GM18861 (cell line): ENCODE results near the gene GIGYF2.
"Not testable (repeated sequence)": the region's sequence is repeated elsewhere in the genome, so short reads cannot be mapped to it uniquely, and the experiment has no call there.

Experiments
- ATAC-seq: cut with Tn5 transposase; IDR thresholded peaks from one replicate; pipeline ENCODE4 v1.9.1; 2021; ENCODE audit not compliant: unreplicated experiment

GIGYF2 gene

DNA sequence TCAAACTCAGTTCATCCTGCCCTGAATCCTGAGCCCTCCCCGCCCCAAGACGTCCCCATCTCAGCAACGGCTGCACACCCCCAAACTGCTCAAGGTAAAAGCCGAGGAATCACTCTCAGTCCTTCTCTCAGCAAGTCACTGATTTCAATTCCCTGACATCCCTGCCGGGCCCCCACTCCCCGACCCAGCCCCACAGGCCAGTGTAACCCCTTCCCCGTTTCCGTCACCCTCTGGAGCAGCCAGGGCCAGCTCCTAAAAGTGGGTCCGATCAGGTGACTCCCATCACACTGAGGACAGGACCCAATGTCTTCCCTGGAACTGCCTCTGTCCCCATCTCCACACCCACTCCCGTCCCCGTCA, 193.4 kb downstream of the GIGYF2 start:
- ATAC-seq, result no peak

DNA sequence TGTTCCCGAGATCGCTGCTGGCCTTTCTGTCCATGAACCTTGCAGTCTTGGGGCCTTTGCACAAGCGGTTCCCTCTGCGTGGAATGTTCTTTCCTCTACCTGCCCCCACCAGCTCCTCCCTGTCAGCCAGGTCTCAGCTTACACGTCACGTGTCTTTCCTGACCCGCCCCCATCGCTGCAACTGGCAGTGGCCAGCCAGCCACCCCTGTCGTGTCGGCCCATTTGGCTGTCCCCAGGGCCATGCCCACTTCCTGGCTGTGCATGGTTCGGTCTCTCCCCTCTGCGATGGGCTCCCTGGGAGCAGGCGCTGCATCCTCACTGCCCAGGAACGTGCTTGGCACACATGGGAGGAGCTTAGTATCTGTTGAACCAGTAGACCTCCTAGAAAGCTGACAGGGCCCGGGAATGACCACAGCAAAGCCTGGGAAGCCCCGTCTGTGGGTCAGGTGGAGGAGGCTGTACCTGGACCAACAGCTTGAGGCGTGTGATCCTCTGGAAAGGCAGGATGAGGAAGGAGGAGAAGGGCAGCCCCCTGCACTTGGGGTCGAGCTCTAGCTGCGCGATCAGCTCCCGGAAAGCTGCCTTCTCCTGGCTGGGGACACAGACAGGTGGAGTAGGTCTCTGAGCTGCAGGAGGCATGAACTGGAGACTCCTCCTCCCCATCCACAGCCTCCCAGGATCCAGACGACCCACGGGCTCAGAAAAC, 193.9 kb downstream of the GIGYF2 start:
- ATAC-seq, result no peak

DNA sequence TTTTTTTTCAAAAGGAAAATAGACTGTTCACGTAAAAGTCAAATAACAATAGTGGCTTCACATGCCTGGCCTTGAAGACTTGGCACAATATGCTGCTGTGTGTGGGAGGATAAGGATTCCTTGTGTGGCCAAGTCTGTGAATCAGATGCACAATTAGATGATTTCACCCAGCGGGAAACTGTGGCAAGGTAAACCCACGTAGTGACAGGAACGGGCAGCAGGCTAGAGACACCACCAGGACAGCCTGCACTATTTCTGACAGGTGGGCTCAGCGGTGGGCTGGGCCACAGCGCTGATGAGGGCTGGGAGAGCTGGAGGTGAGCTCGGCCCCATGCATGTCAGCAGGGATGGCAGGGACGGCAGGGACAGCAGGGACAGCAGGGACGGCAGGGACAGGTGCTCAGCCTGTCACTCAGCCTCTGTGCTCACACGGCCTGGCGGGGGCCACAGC, 194.5 kb downstream of the GIGYF2 start:
- no peak for ATAC-seq

DNA sequence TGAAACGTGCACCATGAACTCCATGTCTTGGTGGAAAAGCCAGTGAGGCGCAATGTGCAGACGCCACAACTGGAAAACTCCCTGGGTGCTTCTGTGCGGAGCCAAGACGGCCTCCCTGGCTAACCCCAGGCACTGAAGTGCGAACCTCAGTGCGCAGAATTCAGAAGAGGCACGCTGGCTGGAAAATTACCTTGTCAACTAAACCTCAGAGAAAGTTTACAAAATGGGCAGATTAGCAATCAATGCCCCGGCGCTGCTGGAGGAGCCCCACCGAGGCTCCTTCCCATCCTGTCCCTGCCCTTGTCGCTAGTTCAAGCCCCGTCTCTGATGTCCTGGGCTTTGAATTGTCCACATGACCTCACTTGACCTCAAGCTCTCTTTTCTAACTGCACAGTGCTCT, 195.1 kb downstream of the GIGYF2 start:
- ATAC-seq, result no peak

DNA sequence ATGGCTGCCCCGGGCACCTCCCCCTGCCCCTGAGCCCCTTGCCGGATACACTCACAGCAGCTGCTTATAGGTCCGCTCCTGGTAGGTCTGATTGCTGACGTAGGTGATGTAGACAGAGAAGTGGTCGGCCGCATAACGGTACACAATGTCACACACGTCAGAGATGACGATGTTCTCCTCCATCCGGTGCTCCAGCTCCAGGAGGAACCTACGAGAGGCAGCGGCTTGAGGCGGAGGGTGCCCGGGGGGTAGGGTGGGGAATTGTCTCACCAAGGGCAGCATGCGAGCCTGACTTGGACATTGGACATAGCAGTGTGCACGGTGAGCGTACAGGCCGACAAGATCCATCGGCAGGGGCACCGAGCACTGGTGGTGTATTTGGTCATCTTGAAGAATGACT, 195.7 kb downstream of the GIGYF2 start:
- no peak for ATAC-seq

DNA sequence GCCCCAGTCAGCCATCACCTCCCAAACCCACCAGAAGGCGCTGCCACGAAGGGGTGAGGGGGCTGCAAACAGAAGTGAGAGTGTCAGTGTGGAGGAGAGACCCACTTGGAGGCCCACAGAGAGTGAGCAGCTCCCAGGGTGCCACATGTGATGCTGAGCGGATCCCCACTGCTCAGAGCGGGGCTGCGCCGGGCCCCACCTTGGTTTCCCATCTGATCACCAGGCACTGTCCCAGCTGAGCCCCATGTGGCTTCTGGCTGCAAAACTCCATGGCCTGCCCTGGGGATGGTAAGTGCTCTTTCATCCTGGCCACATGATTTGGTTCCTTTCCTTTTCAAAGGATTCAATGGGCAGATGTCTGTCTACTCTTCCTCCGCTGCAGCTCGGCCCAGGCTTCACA, 196.7 kb downstream of the GIGYF2 start:
- ATAC-seq, result no peak

DNA sequence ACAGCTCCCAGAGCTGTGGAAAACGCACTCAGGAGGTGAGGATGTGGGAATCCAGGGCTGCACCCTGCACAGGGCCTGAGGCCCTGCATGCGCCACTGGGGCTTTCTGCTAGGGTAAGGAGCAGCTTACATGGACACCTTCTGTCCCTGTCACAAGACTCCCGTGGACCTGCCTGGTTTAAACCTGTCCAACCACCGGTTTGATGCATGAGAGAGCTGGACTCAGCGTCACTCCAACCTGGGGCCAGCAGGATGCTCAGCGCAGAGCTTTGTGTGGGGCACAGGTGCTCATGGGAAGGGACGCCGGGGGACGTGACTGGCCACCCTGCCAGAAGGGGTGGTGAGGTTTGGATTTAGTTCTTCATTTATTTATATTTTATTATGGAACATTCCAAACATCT, 197.1 kb downstream of the GIGYF2 start:
- no peak for ATAC-seq

DNA sequence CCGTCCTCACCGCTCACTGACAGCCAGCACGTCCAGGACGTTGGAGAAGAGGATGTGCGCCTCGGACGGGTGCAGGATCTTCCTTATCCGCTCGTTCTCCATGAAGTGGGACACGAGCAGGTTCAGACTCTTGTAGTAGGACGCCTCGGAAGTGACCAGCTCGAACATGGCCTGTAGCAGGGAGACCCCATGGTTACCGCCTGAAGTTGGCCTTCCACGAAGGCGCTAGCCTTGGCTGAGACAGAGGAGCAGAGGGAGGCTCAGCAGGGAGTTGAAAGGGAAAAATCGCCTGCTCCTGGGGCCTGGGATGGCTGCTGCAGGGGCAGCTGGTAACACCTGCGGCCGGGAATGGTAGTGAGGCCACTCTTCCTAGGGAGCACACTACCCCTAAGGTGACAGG, 197.6 kb downstream of the GIGYF2 start:
- no peak for ATAC-seq

DNA sequence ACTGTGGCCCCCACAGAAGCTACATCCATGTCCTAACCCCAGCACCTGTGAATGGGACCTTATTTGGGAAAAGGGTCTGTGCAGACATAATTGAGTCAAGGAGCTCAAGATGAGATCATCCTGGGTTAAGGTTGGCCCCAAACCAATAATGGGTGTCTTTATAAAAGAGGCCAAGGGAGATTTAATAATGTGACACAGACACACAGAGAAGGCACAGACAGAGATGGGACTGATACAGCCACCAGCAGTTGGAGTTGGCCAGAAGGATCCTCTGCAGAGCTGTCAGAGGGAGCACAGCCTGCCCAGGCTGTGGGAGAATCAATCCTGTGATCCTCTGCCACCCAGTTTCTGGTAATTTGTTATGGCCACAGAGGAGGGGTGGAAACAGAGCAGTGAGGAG, 199.0 kb downstream of the GIGYF2 start:
- ATAC-seq, result no peak

DNA sequence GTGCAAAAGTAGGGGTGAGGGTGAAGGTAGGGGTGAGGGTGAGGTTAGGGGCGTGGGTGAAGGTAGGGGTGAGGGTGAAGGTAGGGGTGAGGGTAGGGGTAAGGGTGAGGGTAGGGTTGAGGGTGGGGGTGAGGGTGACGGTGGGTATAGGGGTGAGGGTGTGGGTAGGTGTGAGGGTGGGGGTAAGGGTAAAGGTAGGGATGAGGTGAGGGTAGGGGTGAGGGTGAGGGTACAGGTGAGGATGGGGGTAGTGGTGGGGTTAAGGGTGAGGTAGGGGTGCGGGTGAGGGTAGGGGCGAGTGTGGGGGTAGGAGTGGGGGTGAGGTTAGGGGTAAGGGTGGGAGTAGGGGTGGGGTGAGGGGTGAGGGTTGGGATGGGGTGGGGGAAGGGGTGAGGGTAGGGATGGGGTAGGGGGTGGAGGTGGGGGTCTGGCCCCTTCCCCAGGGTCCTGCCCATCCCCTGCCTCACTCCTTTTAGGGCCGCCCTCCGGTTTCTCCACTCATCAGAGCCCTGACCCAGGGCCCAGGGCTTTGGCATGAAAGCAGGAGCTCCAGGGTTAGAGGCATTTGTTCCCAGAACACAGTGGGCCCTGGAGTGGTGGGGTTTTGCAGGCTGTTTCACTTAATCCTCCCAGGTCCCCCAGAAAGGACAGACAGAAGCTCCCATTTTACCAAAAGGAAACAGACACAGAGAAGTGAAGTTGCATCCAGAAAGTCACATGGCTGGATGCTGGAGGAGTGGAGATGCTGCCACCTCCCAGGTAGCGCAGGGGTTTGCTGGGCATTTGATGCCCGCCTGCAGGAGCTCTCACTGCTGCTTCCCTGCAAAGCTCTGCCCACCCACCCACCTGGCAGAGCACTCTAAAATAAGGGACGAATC, 199.8 kb downstream of the GIGYF2 start:
- no peak for ATAC-seq

DNA sequence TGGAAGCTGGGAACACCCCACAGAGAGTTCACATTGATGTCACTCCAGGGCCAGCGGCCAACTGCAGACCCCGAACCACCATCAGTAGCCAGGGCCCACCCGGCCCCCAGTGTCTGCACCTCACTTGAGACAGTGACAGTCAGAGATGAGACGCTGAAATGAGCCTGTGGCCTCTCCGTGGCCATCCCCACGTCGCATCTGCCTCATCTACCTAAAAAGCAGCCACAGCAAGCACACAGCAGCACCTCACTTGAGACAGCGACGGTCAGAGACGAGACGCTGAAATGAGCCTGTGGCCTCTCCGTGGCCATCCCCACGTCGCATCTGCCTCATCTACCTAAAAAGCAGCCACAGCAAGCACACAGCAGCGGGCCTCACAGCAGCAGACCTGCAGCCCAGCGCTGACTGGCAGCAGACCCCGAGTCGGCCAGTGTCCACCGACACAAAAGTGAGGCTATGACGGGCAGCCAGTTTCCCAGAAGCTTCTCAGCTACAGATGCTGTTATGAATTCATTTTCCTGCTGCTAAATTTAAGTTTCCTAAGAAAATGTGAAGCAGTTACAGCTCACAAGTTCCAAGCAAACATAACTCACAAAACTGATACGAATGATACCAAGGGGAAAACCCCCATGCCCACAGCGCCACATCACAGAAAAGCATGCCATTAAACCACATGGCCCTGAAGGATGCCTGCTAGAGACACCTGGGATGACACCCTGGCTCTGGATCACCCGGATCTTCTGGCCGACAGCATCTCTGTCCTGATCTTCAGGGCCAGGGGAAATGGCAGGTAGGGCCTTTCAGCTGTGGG, 200.7 kb downstream of the GIGYF2 start:
- no peak for ATAC-seq

DNA sequence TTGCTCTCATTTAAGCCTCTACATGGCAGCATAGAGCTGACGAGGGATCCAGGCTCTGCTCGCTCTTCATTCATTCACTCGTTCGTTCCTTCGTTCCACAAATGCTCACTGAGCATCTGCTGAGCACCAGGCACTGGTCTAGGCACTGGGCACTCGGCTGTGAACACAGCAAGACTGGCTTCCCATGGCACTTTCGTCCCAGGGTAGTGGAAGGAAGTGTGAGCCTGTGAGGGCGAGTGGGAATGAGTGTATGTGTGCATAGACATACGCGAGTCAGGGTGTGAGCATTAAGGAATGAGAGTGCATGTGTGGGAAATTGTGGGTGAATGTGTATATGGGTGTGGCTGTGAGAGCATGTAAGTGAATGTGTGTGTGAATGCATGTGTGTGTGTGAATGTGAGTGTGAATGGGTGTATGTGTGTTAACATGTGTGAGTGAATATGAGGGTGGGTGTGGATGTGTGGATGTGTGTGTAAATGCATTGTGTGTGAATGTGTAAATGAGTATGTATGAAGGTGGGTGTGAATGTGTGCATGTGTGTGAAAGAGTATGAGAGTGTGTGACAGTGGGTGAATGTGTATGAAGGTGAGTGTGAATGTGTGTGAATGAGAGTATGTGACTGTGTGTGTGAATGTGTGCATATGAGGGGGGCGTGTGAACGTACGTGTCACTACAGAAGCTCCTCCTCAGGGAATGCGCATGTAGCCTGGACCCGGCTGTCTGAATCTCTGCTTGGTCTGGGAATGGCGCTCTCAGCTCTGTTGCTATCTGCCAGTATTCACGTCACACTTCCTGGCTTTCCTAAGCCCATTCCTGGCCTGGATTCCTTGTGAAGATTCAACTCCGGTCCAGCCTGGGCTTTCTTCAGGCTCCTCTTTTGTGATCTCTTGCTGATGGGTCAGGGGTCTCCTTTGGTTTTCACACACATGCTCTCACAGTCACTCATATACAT, 201.7 kb downstream of the GIGYF2 start:
- no peak for ATAC-seq

DNA sequence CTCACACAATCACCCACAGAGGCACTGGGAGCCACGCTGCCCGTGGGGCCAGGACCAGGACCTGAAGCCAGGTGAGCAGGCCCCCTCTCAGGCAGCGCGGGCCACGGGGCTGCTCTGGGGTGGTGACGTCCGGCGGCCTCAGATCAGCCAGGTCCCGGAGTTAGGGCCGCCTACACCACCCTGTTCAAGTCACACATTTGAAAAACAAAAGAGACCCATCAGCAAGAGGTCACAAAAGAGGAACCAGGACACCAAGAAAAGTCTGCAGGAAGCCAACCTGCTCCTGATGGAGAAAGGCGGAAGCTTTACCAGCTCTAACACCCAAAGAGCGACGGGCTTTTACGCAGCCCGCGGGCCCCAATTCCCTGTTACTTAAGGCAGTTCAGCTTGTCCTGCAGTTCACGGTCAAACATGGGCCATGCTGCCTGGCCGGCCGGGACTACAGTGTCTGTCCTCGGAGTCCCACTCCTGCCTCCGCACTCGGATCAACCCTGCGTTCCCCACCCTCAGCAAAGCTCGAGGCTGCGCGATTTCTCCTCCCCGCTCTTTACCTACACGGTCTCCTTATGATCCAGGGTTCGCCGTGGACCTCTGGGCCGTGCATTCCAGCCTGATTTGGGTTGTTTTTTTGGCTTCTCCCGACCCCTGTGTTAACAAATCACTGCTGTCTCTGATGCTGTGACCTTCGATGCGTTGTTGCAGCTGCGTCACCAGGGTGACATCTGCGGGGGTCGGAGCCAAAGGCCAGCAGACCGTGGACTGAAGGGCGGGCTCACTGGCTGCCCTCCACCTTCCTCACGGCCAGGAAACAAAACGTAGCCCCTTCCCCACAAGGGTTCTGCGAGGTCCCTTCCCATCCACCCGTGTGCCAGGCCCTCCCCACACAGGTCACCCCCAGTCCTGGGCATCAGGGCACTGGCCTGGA, 203.9 kb downstream of the GIGYF2 start:
- ATAC-seq, result no peak

DNA sequence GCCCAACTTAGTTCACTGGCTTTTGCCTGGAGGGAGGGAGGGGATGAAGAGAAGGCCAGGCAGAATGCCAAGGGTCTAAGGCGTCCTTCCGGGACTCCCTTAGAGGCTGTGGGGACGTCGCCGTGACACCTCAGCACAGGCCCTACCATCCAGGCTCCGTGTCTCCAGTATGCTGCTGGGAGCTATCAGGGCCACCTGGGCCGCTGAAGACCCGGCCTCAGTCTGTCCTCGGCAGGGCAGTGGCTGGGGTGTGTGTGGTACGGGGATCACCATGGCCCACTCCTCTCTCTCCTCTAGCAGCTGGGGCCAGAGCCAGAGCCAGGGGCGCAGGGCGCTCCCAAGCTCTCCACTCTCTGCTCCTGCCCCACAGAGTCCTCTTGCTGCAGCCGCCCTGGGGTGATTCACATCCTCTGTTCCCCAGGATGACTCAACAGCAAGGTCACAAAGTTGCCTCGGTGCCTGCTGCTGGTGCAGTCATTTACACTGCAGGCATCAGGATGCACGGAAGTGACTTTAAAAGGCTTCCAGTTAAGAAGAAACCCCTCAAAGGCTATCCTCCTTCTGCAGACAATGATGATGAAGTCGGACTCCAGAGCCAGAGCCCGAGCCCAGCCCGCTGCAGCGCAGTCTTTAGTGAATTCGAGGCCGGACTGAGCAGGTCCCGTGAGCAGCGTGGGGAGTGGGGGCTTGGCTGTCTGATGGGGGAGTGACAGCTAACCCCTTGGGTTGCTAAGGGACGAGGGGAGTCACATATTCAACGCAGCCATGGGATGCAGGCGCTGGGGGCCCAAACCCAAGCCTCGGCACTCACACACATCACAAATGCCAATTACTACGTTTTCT, 204.8 kb downstream of the GIGYF2 start:
- ATAC-seq, result no peak

DNA sequence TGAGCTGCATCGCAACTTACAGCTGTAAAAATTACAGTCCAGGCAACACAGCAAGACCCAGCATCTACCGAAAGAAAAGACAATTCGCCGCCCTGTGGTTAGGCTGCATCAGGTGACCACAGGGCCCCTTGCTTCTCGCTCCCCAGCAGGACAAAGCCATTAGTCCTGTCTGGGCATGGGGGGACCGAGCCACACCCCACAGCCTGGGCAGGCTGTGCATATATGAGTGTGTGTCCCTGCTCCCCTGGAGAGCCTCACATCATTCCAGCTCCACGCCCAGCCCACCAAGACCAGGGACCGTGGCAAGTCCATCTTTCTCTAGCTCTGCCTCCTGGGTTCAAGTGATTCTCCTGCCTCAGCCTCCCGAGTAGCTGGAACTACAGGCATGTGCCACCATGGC, 206.9 kb downstream of the GIGYF2 start:
- no peak for ATAC-seq

DNA sequence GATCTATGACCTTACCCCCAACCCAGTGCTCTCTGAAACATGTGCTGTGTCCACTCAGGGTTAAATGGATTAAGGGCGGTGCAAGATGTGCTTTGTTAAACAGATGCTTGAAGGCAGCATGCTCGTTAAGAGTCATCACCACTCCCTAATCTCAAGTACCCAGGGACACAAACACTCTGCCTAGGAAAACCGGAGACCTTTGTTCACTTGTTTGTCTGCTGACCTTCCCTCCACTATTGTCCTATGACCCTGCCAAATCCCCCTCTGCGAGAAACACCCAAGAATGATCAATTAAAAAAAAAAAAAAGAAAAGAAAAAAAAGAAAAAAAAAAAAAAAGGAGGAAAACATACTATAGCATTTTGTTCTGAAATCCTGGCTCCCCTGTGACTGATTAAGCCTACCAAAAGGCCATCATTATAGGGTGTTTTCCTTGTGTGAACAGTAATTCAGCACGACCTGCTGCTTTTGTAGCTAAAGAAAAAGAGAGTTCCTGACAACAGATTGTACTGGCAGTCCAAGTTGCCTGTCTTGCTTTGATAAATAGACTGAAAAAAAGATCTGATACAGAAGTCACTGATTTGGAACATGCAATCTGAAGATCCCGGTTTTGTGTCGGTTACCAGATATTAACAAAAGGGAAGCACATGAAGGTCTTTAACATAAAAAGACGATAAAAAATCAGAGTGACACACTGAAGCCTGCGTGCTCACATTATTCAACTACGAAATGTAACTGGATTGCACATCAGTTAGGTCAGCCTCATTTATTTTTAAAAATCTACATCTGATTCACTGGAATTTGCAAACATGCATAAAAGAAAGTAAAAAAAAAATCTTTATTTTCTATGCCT, 210.0 kb downstream of the GIGYF2 start:
- not testable (repeated sequence) for ATAC-seq

DNA sequence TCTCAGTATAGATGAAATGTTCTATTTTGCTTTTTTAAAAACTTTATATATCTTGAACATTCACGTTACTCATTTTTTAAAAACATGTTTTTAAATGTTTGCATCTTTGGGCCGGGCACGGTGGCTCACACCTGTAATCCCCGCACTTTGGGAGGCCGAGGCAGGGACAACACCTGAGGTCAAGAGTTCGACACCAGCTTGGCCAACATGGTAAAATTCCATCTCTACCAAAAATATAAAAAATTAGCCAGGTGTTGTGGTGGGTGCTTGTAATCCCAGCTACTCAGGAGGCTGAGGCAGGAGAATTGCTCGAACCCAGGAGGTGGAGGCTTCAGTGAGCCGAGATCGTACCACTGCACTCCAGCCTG, 210.6 kb downstream of the GIGYF2 start:
- ATAC-seq, result not testable (repeated sequence)

DNA sequence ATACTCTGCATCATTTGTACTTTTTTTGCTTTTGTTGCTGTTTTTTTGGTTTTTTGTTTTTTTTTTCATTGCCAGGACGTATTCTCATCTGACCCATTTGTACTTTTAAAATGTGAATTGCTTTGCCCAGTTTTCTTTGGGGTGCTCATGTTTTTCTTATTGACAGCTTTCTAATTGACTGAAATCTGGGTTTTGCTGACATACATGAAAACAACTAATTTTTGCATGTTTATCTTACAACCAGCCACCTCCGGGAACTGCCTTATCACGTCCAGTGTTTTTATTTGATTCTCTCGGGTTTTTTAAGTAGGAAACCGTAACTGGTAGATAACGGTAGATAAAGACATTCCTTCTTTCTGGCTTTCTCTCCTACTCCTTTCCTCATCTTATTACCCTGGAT, 211.6 kb downstream of the GIGYF2 start:
- no peak for ATAC-seq
